AG04449 (cell line): ENCODE measurements around the gene SARS2.

Source experiments
- CTCF ChIA-PET: fragments of 350-600 bp; formaldehyde crosslinking; extraction: SDS; loops from one replicate; lab custom pipeline; 2021; ENCODE audit warnings: antibody characterized with exemption; lab: Yijun Ruan, JAX
- POLR2A ChIA-PET: fragments of 400-600, 350-600 bp; formaldehyde crosslinking; extraction: SDS; loops from one replicate; lab custom pipeline; 2020; ENCODE audit warnings: antibody characterized with exemption, inconsistent platforms; lab: Yijun Ruan, JAX
- DNase-seq: peaks from one replicate; pipeline ENCODE4 v3.0.0-alpha.2; 2010; ENCODE audit warnings: low read depth, low spot score
- H3K4me3 ChIP-seq: 2 replicates; pipeline ENCODE4 v1.5.1; 2011; ENCODE audit warnings: low read depth, mild to moderate bottlenecking, control low read depth, low read length
- CTCF ChIP-seq: IDR thresholded peaks from one replicate; pipeline ENCODE4 v1.5.1; 2011; ENCODE audit warnings: mild to moderate bottlenecking, moderate library complexity, low read length, control low read depth, inconsistent platforms; ENCODE audit not compliant: insufficient read depth; ENCODE audit errors: missing control alignments

Gene SARS2

GRCh38 chr19:38949580-38950367 lies 19.2 kb upstream of the SARS2 start:
- no peak for DNase-seq
- no peak for TF ChIP-seq CTCF
- POLR2A ChIA-PET: no interaction called here
- CTCF ChIA-PET: interaction anchor here (1.1 to 1.4 kb wide), 2 partner anchors 12 to 16 kb away, joined by 3 to 6 read pairs; no protein-coding TSS in a partner anchor
- H3K4me3 ChIP-seq: peak overlapping the region; percentile 46

- no peak for TF ChIP-seq CTCF
- CTCF ChIA-PET: interaction anchor here (0.9 to 1.9 kb wide), 5 partner anchors 10 to 432 kb away, joined by 3 to 10 read pairs (median 5); partner anchors contain the start of genes MRPS12 and SARS2
- no peak for DNase-seq
- H3K4me3 ChIP-seq: no peak overlapping the region
- POLR2A ChIA-PET: no interaction called here
These were observed 15.9 kb upstream of the SARS2 start for GRCh38 chr19:38946229-38947010.

- POLR2A ChIA-PET: no interaction called here
- TF ChIP-seq CTCF: no peak
- no peak overlapping the region for H3K4me3 ChIP-seq
- no peak for DNase-seq
- CTCF ChIA-PET: interaction anchor here (1.2 to 1.9 kb wide), 4 partner anchors 11 to 16 kb away, joined by 4 to 10 read pairs (median 5); partner anchors contain the start of genes MRPS12 and SARS2
These were observed 15.1 kb upstream of the SARS2 start for GRCh38 chr19:38945562-38946228.

GRCh38 chr19:38944981-38945506 lies 14.5 kb upstream of the SARS2 start:
- no peak overlapping the region for H3K4me3 ChIP-seq
- no peak for TF ChIP-seq CTCF
- POLR2A ChIA-PET: no interaction called here
- DNase-seq: no peak
- CTCF ChIA-PET: interaction anchor here (1.2 to 1.9 kb wide), 2 partner anchors 11 to 15 kb away, joined by 4 to 10 read pairs; partner anchors contain the start of genes MRPS12 and SARS2

GRCh38 chr19:38942471-38943181 lies 12.1 kb upstream of the SARS2 start:
- no peak for DNase-seq
- POLR2A ChIA-PET: no interaction called here
- CTCF ChIA-PET: interaction anchor here (2.6 to 5.8 kb wide), 2 partner anchors 10 to 12 kb away, joined by 7 to 32 read pairs; partner anchors contain the start of genes MRPS12 and SARS2
- no peak overlapping the region for H3K4me3 ChIP-seq
- TF ChIP-seq CTCF: no peak
